GM08714 (cell line): Measurements from ENCODE around the gene C10orf53.
"Not testable (repeated sequence)": the region's sequence is repeated elsewhere in the genome, so short reads cannot be mapped to it uniquely, and the experiment has no call there.

Experiments
- H3K4me3 ChIP-seq: fragments of 200-500 bp; sonication (Bioruptor generic); 2 replicates; pipeline ENCODE4 v1.5.1; 2014; ENCODE audit warnings: mild to moderate bottlenecking, low read length, inconsistent platforms
- ZNF274 ChIP-seq: IDR thresholded peaks from 2 replicates; pipeline ENCODE4 v1.6.1; 2012; ENCODE audit warnings: mild to moderate bottlenecking, low read depth, low read length

C10orf53 gene

GRCh38 chr10:49689882-49690510, 10.5 kb downstream of the C10orf53 start:
- TF ChIP-seq ZNF274: no peak
- H3K4me3 ChIP-seq: no peak overlapping the region

GRCh38 chr10:49690698-49691356, 11.4 kb downstream of the C10orf53 start:
- no peak overlapping the region for H3K4me3 ChIP-seq
- no peak for TF ChIP-seq ZNF274

DNA sequence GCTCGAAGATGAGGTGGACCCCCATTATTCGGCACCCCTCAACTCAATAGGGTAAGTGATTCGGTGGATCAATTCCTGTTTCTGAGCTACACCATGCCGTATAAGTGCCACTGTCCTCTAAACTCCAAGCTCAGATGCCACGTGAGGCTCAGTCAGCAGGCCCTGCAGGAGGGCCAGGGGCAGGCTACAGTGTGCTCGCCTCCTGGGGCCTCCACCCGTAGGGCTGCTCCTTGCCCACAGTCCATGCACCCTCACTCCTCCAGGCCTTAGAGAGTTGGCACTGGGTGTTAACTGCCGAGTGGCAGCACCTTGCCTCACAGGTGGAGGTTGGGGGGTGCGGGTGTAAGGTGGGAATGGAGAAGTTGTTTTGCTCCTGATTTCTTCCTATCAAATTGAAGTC, 12.1 kb downstream of the C10orf53 start:
- no peak for TF ChIP-seq ZNF274
- H3K4me3 ChIP-seq: no peak overlapping the region

GRCh38 chr10:49694466-49694865, 15.0 kb downstream of the C10orf53 start:
- TF ChIP-seq ZNF274: no peak
- H3K4me3 ChIP-seq: no peak overlapping the region

DNA sequence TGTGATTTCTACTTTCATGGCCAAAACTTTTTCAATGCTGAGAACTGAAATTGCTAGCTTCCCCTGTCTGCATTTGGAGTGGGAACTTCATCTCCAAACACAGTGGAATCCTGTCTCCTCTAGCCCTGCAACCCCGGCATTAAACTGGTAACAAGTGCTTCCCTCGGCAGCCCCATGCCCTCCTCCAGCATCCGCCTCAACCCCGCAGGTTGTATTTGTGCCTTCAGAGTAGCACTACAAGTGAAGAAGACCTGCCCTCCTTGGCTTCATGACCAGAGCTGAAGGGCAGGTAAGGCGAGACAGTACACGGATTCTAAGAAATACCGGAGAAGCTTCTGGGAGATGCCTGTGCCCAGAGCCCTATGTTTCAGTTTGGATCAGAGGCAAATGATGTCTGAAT, 16.9 kb downstream of the C10orf53 start:
- no peak overlapping the region for H3K4me3 ChIP-seq
- TF ChIP-seq ZNF274: no peak

DNA sequence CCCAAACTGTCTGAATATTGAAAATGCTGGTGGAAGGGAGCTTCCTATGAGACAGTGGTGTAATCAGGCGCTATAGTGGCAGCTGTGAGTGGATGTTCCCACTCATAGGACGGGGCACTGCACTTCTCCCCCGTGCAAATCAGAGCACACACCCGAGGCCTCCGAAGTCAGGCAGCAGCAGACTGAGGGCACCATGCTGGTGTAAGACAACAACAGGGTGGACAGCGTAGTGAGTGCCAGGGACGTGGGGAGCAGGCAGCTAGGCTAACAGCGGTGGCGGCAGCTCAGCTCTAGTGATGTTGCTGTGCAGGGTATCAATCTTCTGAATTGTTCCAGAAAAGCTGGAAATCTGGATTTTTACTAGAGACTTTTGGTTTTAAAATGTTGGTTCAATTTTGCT, 19.2 kb downstream of the C10orf53 start:
- H3K4me3 ChIP-seq: no peak overlapping the region
- no peak for TF ChIP-seq ZNF274

- no peak for TF ChIP-seq ZNF274
- H3K4me3 ChIP-seq: no peak overlapping the region
Observed at GRCh38 chr10:49700211-49700610, 20.8 kb downstream of the C10orf53 start.

- TF ChIP-seq ZNF274: no peak
- H3K4me3 ChIP-seq: no peak overlapping the region
Observed at GRCh38 chr10:49700997-49701396, 21.5 kb downstream of the C10orf53 start.

DNA sequence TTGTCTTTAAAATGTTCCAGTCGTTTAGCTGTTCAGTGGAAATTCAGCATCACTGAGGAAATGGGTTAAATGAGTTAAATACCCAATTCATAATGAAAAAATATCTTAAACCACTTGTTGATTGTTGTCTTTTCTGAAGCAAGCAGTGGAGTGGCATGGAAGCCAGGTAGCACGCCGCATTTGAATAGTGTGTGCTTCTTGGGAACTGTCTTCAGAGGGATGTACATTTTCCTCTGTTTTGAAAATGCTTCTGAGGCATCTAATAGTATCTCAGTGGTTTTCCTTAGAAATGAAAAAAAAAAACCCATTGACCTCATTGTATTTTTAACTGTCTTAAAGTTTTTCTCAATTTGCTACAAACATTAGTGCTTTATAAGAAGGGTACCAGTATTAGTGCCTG, 28.1 kb downstream of the C10orf53 start:
- no peak for TF ChIP-seq ZNF274
- H3K4me3 ChIP-seq: no peak overlapping the region

DNA sequence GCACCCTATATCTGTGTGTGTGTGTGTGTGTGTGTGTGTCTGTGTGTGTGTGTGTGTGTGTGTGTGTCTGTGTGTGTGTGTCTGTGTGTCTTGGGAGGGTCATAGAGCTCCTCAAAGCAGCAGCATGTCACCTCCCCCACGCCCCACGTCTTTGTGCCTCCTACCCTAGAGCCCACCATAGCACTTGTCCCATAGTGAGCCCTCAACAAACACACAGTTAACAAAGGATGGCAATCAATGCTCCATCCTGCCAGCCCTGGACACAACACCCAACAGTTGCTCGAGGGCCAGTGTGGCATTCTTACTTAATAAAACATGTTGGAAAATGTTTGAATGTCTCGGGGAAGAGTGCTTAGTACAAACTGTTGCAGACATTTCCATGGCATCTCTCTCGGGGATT, 30.5 kb downstream of the C10orf53 start:
- H3K4me3 ChIP-seq: no peak overlapping the region
- no peak for TF ChIP-seq ZNF274

DNA sequence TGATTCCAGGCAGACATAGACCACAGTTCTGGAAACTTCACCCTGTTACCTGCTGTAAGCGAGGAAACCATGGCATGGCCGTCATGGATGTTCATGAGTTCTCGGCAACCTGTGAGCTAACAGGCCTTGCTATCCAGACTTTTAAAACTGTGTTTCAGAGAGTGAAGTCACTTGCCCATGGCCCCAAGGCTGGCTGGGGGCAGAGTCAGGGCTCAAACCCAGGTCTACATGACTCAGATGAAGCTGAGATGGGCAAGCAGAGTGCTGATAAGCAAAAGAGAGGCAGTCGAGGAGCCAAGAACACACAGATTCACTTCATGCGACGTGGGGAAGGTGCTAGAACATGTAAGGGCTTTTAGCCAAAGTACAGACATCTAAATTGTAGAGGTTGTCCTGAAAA, 31.5 kb downstream of the C10orf53 start:
- TF ChIP-seq ZNF274: no peak
- no peak overlapping the region for H3K4me3 ChIP-seq

GRCh38 chr10:49711481-49711880, 32.0 kb downstream of the C10orf53 start:
- TF ChIP-seq ZNF274: no peak
- no peak overlapping the region for H3K4me3 ChIP-seq

GRCh38 chr10:49713266-49713665, 33.8 kb downstream of the C10orf53 start:
- no peak for TF ChIP-seq ZNF274
- H3K4me3 ChIP-seq: no peak overlapping the region

- not testable (repeated sequence) for H3K4me3 ChIP-seq
Observed at GRCh38 chr10:49715157-49715556, 35.7 kb downstream of the C10orf53 start.

GRCh38 chr10:49726593-49726992, 47.1 kb downstream of the C10orf53 start:
- no peak for TF ChIP-seq ZNF274
- no peak overlapping the region for H3K4me3 ChIP-seq

GRCh38 chr10:49733866-49734265, 54.4 kb downstream of the C10orf53 start:
- no peak overlapping the region for H3K4me3 ChIP-seq
- TF ChIP-seq ZNF274: no peak

GRCh38 chr10:49734676-49735075, 55.2 kb downstream of the C10orf53 start:
- H3K4me3 ChIP-seq: no peak overlapping the region
- TF ChIP-seq ZNF274: no peak
